ENCODE results near the gene MTMR11.
A peak's percentile ranks its signal among the peaks of the same experiment; 100 is the strongest.

Gene MTMR11

DNA sequence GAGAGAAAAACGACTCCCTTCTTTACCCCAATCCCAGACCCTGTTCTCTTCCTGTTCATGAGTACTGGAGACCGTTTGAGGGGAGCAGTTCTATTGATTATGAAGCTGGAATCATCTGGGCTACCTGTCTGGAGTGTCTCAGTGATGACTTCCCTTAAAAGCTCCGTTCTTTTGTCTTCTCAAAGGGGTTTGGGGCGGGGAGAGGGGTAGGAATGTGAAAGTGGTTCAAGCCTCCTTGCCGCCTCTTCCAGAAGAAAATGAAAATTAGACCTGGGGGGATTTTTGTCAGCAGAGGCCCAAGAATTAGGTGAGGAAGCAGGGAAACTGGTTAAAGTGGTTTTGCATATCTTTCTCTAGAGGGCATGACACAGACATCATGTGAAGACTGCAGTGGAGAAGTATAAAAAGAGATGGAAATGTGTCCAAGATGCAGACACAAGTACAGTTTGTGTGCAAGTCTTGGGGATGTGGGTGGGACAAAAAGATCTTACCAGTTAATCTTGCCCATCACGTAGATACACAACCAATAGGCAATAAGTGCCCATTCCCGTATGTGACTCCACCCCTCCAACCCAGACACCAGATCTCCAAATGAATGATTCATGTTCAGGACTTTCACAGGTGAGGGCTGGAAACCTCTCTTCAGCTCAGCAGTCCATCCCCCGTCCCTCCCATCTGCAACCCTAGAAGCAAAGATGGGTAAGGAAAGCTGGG is 470 bp upstream of the MTMR11 start:
- peak in 1 of 3 experiments; percentile 86 for DNase-seq

GRCh38 chr1:149934356-149934755 is 2.3 kb downstream of the MTMR11 start:
- no peak for DNase-seq

DNA sequence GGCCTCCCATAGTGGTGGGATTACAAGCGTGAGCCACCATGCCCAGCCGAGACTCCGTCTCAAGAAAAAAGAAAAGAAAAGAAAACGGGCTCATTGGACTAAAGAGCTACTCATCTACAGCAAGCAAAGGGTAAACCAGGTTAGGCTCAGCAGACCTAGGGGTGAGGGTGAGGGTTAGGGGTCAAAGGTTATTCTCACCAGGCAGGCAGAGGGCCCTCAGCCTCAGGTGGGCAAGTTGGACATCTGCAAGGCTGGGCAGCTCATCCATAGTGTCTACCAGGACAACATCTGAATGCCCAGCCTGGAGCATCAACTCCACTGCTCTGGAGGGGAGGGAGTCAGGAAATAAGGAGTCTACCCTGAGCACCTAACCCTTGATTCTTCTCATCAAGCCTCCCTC is 3.5 kb downstream of the MTMR11 start:
- no peak for DNase-seq

GRCh38 chr1:149932474-149932873 is 4.2 kb downstream of the MTMR11 start:
- DNase-seq = no peak

DNA sequence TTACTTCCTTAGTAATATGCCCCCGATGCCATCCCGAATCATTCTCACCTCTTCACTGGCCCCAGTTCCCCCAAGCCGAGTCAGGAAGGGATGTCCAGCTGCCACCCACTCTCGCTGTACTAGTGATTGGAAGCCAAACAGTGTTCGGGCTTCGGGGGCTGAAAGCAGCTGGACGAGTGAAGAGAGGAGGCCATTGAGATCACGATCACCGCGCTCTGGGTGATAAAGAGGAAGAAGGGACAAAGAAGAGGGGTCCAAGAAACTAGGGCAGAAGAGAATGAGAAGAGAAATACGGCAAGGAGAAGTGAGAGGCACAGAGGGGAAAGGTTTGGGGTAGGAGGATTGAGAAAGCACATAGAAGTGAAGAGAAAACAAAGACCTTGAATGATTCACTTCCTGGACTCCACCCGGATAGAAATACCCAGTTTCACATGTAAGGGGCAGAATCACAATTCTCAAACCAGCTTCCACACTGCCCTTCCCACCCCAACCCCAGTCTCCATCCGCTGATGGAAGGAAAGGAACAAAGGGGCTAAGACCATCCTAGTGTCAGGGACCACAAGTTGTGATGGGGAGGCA is 5.4 kb downstream of the MTMR11 start:
- DNase-seq = no peak

DNA sequence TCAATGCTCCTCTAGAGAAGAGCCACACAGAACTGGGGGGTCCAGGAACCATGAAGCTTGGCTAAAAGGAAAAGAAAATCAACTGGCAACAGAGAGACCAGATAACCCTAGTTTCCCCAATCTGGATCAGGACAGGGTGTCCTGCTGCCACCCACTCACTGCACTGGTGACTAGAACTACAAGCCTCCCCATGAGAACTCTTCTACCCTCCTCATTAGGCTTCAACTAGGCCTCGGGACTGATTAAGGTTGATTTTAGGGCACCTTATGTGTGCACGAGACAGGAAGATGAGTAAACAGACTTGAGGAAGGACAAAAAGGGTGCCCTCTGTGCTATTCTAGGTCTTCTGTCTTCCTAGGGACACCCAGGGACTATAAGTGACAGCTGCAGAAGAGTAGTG is 6.8 kb downstream of the MTMR11 start:
- no peak for DNase-seq

- no peak for DNase-seq
These were observed 8.3 kb downstream of the MTMR11 start for GRCh38 chr1:149928401-149928724.

DNA sequence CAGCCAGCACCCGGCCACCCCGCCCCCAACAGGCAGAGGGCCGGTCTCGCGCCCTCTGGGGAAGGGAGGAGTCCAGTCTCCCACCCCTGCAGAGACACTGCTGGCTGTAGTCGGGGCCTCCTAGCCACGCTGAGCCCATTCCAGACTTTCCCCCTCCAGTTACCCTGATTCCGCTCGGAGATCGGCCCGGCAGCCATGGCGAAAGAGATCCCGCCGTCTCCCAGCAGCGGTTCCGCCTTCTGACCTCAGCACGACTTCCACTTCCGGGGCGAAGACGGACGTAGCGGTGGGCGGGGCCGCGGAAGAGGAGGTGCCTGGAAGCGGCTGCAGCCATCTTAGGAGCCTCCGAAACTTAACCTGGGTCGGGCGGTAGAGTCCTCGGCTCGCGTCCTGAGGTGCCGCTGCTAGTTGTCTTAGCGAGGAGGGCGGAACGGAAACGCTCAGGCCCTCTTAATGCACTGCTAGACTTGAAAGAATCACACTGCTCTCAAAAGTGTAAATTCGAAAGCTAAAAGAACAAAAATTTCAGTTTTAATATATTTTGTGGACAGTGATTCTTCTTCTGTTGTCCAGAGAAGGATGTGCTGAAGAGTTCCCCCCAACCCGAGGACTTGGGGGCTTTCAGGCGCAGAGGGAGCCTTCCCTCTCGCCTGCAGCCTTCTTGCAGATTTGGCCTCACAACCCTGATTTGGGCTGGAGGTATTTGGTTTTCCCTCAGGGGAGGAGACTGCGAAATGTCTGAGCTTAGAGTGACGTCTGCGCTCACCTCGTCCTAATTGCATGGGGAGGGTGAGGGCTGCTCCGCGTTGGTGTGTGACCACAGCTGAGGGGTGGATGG is 8.9 kb downstream of the MTMR11 start, which contains the start of gene SF3B4:
Gene SF3B4, minus strand, starts transcription at position 241 of the 838 bp plus-strand sequence. Its CDS starts 44 bp downstream, at position 197.
- peak; percentile 91 to 99 (median 96) for DNase-seq

DNA sequence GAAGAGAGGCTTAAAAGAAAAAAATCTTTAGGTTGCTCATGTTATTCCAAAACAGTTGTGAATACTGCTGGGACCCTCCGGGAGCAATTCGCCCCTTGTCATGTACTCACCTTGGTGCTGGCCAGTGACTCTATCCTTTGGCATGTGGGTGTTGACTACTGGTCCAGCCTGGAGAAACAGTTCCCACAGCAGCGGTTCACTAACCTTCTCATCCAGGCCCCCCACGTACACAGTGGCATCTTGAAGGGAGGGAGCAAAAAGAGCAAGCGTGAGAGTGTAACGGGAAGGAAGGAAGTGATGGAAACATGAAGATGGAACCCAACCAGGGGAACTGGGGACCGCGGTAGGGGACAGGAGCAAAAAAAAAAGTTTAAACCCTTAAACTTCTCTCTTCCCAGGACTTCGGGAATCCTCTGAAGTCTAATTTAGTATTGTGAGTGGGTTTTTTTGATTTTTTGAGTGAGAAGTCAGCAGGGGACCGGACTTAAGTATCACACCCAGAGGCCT is 9.6 kb downstream of the MTMR11 start:
- no peak for DNase-seq

DNA sequence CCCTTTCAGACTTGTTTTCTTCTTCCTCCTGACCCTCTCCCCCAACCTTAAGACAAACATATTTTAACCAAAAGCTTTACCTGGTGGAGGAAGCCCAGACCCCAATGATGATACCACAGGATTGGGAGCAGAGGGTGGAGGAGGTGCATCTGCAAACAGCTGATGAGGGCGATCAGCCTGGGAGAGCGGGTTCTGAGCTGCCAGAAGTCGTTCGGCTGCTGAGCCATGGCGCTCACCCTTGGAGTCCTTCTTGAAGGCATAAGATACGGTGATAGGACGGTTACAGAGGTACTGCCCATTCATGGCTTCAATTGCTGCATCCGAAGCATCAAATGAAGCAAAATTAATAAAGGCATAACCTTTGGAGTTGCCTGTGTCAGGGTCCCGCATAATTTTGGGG is 10.4 kb downstream of the MTMR11 start:
- DNase-seq = no peak

- no peak for DNase-seq
These were observed 10.9 kb downstream of the MTMR11 start for GRCh38 chr1:149925751-149926150.

DNA sequence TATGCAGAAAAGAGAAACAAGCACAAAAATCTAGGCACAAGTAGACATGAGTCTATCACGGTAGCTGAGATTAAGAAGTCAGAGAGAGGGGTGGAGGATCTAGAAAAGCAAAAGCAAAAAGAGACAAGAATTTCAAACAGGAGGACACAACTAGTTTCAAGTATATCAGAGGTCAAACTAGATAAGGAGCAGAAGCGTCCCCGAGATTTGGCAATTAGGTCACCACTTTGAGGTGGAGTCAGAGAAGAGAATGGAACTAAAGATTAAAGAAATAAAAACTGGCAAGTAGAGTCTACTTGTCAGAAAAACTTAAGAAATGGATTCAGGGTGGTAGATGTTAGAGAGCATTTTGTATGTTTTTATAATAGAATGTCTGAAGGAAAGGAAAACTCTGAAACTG is 11.3 kb downstream of the MTMR11 start:
- DNase-seq = no peak

- no peak for DNase-seq
These were observed 13.1 kb downstream of the MTMR11 start for GRCh38 chr1:149923626-149924025.

DNA sequence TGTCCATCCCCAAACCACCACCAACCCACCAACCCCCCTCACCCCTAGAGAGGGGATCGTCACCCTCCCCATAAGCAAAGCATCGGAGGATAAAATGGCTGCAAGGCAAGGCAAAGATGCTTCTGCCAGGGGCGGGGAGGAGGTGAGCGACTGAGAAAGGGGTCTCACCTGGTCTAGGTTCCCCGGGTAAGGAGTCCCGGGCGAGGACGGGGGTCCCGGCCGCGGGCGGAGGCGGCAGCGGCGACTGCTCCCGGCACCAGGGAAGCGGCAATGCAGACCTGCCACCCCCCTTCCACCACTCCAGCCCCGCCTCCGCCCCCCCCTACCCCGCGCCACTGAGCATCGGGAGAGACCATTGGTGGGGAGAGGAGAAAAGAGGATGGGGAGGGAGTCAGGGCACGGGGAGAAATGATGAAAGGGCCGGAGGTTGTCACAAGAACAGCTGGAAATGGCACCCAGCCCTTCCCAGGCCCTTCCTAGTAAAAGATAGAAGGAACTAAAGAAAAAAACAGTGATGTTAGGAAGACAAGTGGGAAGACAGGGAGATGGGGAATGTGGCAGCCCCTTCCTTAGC is 19.0 kb downstream of the MTMR11 start, which contains the start of gene SV2A:
Gene SV2A, minus strand, starts transcription at position 274 of the 574 bp plus-strand sequence. CDS start 4,004 bp downstream, outside the sequence.
- peak; percentile 79 to 86 (median 85) for DNase-seq

DNA sequence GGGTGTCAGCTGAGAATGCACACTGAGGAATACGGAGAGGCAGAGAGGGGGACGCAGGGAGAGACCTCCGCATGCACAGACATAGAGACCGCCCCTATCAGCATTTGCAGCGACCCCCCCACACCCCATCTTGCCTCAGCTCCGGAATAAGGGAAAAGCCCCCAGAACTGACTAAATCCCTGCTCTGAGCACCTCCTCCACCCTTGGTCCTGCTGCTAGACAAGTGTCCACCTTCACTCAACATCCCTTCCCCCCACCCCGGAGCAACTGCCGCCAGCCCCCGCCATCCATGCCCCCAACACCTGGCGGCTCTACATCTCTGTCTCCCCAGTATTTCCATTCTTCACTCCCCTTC is 19.8 kb downstream of the MTMR11 start:
- peak in 2 of 3 experiments; percentile 19 to 53 for DNase-seq

DNA sequence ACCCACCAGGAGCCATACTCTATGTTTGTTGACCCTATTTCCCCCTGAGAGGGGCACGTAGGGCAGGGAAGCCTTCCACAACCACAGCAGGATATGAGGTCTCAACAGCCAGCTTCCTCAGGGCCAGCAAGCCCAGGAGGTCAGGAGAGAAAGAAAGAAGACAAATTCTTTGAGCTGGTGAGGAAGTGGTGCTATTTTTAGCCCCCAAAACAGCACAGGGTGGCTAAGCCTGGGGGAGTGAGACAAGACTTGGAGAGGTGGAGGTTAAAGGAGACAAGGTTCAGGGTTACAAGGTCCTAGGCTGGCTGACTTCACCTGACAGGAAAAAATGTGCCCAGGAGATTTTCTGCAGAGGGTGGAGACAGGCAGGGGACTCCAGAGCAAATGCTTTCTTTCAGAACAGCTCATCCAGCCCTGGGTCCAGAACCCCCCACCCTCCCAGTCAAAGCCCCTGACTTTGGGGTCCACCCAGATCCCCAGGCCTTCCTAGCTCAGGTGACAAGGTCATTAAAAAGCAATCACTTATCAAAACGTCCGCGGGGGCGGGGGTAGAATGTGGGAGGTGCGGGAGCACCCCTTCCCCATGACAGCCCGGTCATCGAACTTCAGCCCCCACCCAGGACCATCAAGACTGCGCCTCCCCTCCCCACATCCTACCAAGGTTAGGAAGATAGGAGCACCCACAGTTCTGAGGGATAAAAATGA is 20.3 kb downstream of the MTMR11 start:
- no peak for DNase-seq

DNA sequence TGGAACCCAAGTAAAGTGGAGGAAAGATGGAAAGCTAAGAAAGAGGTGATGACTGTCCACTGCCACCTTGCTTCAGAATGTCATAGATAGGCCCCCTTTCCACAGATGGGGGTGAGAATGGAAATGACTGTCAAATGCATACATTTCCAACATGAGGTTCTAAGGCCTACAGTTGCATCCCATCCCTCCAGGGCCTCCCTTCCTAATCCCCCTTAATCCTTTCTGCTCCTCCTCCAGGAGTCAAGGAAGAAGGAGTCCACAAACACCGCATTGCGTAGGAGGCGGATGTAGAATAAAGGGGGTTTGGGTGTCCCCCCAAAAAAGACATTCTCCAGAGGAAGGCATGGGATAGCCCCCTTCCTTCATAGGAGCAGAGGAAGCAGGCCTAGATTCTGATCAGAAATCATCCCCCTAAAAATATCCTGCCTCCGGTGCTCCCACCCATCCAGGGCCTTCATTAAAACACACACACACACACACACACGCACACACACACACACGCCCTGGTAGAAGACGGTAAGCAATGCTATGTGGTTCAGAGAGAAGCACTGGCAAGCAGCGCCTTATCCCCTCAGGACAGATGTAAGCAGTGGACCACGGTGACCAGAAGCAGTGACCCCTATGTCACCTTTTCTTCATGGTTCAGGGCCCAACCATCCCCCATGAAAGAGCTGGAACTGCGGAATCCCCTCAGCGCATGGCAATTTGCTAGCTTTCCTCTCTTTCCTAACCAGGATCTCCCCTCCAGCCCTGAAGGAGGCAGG is 21.1 kb downstream of the MTMR11 start:
- no peak for DNase-seq

DNA sequence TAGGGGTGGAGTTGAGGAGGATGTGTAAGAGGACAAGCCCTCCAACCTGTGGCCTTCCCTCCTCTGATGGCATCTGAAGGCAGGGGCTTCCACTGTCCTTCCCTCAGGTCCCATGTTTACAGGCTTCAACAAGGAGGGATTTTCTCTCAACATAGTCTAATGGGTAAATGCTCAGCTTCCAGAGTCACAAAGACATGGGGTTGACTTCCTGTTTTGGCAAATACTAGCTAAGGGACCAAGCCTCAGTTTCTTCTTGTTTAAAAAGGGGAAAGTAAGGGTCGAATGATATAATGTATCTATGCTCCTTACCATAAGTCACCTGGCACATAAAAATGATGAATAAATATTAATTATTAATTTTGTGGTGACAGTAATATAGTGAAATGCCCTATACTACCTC is 22.1 kb downstream of the MTMR11 start:
- DNase-seq = no peak

DNA sequence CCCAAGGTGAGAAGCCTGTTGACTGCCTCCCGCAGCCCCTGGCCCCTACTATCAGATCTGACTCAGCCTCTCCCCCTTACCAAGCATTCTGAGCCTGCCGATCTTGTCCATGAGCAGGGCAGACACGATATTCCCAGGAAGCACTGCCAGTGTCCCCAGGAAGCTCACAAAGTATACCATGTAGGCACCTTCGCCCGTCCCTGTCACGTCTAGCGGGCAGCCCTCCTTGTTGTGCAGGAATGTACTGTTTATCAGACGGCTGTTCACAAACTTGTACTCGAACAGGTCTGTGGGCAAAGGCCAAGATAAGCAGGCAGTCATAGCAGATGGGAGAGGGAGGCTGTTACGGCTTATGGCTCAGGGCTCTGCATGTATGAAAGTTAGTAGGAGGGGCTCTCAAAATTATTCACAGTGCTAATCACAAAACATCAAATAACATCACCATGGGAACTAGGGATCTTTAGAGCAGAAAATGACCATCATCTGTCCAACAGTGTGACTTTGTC is 30.1 kb downstream of the MTMR11 start:
- DNase-seq = no peak

- DNase-seq = no peak
These were observed 32.7 kb downstream of the MTMR11 start for GRCh38 chr1:149903836-149904491.
